GM12864 (cell line): ENCODE measurements around the gene FLG2.
"Not testable (repeated sequence)": the region's sequence is repeated elsewhere in the genome, so short reads cannot be mapped to it uniquely, and the experiment has no call there.

Source experiments
- DNase-seq: peaks from one replicate; pipeline ENCODE4 v3.0.0-alpha.2; 2011; ENCODE audit warnings: low read depth
- H3K4me3 ChIP-seq: 2 replicates; pipeline ENCODE4 v1.5.1; 2011; ENCODE audit warnings: mild to moderate bottlenecking, low read depth, low read length, control low read depth
- TF ChIP-seq, protein P1 (sequence below): IDR thresholded peaks from 2 replicates; pipeline ENCODE4 v1.5.1; 2011; ENCODE audit warnings: low read depth, mild to moderate bottlenecking, moderate library complexity, low read length, control low read depth, inconsistent platforms; ENCODE audit errors: missing control alignments

The FLG2 gene

DNA sequence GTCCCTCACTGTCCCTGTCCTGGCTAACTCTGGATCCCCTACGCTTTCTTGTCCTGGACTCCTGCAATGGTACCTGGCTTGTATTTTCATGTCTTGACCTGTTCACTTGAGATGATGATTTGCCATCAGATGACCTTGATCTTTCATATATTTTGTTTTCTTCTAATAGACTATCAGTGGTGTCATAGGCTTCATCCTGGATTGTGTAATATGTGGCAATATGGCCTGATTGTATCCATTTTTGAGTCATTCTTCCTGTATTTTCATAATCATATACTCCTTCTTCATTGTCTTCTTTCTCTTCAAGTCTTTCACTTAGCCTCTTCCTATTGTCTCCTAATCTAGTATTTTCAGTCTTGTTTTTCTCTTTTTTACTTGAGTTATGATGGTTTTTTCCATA is 45.8 kb downstream of the FLG2 start:
- TF ChIP-seq, protein P1, sequence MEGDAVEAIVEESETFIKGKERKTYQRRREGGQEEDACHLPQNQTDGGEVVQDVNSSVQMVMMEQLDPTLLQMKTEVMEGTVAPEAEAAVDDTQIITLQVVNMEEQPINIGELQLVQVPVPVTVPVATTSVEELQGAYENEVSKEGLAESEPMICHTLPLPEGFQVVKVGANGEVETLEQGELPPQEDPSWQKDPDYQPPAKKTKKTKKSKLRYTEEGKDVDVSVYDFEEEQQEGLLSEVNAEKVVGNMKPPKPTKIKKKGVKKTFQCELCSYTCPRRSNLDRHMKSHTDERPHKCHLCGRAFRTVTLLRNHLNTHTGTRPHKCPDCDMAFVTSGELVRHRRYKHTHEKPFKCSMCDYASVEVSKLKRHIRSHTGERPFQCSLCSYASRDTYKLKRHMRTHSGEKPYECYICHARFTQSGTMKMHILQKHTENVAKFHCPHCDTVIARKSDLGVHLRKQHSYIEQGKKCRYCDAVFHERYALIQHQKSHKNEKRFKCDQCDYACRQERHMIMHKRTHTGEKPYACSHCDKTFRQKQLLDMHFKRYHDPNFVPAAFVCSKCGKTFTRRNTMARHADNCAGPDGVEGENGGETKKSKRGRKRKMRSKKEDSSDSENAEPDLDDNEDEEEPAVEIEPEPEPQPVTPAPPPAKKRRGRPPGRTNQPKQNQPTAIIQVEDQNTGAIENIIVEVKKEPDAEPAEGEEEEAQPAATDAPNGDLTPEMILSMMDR, result no peak
- no peak overlapping the region for H3K4me3 ChIP-seq
- no peak for DNase-seq

DNA sequence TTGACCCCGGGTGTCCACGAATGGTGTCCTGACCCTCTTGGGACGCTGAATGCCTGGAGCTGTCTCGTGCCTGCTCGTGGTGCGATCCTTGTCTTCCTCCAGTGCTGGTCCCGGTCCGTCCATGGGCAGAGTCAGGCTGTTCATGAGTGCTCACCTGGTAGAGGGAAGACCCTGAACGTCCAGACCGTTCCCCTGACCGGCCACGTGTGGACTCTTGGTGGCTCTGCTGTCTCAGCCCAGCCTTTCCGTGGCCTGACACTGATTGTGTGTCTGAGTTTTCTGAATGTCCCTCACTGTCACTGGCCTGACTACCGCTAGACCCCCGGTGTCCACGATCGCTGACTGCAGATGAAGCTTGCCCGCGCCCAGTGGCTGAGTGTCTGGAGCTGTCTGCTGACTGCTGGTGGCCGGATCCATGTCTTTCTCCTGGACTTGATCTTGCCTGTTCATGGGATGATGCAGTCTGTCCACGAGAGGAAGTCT is 46.4 kb downstream of the FLG2 start:
- TF ChIP-seq, protein P1, result no peak
- no peak overlapping the region for H3K4me3 ChIP-seq
- no peak for DNase-seq

DNA sequence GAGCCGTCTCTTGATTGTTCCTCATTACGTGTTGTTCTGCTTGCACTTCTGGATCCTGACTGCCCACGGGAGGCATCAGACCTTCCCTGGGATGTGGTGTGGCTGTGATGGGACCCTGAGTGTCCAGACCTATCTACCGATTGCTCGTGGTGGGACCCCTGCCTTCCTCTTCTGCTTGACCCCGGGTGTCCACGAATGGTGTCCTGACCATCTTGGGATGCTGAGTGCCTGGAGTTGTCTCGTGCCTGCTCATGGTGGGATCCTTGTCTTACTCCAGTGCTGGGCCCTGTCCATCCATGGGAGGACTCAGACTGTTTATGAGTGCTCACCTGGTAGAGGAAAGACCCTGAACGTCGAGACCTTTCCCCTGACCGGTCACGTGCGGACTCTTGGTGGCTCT is 47.6 kb downstream of the FLG2 start:
- not testable (repeated sequence) for H3K4me3 ChIP-seq, DNase-seq

DNA sequence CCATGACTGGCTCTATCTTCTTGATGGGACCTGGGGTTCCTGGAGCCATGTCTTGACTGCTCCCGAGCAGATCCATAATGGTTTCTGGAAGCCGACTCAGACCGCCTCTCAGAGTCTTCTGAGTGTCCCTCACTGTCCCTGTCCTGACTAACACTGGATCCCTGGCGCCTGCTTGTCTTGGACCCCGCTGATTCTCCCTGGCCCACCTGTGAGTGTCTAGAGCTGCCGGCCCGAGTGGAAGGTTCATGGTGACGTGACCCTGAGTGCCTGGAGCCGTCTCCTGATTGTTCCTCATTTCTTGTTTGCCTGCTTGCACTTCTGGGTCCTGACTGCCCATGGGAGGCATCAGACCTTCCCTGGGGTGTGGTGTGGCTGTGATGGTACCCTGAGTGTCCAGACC is 49.9 kb downstream of the FLG2 start:
- no peak for DNase-seq
- H3K4me3 ChIP-seq, result no peak overlapping the region
- TF ChIP-seq, protein P1, result no peak

DNA sequence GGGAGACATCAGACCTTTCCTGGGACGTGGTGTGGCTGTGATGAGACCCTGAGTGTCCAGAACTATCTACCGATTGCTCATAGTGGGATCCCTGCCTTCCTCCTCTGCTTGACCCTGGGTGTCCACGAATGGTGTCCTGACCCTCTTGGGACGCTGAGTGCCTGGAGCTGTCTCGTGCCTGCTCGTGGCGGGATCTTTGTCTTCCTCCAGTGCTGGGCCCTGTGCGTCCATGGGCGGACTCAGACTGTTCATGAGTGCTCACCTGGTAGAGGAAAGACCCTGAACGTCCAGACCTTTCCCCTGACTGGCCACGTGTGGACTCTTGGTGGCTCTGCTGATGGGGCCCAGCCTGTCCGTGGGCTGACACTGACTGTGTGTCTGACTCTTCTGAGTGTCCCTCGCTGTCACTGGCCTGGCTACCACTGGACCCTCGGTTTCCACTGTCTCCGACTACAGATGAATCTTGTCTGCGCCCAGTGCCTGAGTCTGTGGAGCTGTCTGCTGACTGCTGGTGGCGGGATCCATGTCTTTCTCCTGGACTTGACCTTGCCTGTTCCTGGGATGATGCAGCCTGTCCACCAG is 50.4 kb downstream of the FLG2 start:
- not testable (repeated sequence) for H3K4me3 ChIP-seq, DNase-seq

DNA sequence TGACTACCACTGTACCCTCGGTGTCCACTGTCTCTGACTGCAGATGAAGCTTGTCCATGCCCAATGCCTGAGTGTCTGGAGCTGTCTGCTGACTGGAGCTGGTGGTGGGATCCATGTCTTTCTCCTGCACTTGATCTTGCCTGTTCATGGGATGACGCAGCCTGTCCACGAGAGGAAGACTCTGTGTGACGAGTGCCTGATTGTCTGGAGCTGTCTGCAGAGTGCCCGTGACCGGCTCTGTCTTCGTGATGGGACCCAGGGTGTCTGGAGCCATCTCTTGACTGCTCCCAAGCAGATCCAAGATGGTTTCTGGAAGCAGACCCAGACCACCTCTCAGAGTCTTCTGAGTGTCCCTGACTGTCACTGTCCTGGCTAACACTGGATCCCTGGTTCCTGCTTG is 51.0 kb downstream of the FLG2 start:
- H3K4me3 ChIP-seq, DNase-seq: not testable (repeated sequence)

DNA sequence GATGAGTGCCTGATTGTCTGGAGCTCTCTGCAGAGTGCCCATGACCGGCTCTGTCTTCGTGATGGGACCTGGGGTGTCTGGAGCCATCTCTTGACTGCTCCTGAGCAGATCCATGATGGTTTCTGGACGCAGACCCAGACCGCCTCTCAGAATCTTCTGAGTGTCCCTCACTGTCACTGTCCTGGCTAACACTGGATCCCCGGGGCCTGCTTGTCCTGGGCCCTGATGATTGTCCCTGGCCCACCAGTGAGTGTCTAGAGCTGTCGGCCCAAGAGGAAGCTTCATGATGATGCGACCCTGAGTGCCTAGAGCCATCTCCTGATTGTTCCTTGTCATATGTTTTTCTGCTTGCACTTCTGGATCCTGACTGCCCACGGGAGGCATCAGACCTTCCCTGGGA is 51.8 kb downstream of the FLG2 start:
- not testable (repeated sequence) for DNase-seq

DNA sequence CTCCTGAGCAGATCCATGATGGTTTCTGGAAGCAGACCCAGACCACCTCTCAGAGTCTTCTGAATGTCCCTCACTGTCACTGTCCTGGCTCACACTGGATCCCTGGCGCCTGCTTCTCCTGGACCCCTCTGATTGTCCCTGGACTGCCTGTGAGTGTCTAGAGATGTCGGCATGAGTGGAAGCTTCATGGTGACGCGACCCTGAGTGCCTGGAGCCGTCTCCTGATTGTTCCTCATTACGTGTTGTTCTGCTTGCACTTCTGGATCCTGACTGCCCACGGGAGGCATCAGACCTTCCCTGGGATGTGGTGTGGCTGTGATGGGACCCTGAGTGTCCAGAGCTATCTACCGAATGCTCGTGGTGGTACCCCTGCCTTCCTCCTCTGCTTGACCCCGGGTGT is 53.7 kb downstream of the FLG2 start:
- H3K4me3 ChIP-seq, DNase-seq: not testable (repeated sequence)

More for the DNA sequence above, 51.8 kb downstream of the FLG2 start:
- H3K4me3 ChIP-seq, result not testable (repeated sequence)

DNA sequence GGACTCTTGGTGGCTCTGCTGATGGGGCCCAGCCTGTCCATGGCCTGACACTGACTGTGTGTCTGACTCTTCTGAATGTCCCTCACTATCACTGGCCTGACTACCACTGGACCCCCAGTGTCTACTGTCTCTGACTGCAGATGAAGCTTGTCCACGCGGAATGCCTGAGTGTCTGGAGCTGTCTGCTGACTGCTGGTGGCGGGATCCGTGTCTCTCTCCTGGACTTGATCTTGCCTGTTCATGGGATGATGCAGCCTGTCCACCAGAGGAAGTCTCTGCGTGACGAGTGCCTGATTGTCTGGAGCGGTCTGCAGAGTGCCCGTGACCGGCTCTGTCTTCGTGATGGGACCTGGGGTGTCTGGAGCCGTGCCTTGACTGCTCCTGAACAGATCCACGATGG is 55.0 kb downstream of the FLG2 start:
- not testable (repeated sequence) for H3K4me3 ChIP-seq, DNase-seq

DNA sequence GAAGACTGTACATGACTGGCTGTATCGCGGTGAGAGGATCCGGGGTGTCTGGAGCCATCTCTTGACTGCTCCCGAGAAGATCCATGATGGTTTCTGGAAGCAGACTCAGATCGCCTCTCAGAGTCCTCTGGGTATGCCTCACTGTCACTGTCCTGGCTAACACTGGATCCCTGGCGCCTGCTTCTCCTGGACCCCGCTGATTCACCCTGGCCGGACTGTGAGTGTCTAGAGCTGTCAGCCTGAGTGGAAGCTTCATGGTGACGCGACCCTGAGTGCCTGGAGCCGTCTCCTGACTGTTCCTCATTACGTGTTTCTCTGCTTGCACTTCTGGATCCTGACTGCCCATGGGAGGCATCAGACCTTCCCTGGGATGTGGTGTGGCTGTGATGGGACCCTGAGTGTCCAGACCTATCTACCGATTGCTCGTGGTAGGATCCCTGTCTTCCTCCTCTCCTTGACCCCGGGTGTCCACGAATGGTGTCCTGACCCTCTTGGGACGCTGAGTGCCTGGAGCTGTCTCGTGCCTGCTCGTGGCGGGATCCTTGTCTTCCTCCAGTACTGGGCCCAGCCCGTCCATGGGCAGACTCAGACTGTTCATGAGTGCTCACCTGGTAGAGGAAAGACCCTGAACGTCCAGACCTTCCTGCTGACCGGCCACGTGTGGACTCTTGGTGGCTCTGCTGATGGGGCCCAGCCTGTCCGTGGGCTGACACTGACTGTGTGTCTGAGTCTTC is 56.5 kb downstream of the FLG2 start:
- not testable (repeated sequence) for DNase-seq, H3K4me3 ChIP-seq
